Muscle layer of duodenum (tissue), 2 donors: ENCODE data around the gene EXOSC6.
"Not testable (repeated sequence)": the region's sequence is repeated elsewhere in the genome, so short reads cannot be mapped to it uniquely, and the experiment has no call there.

Source experiments
- H3K27ac ChIP-seq: one replicate; pipeline ENCODE4 v1.7.0; 2013; ENCODE audit warnings: mild to moderate bottlenecking, low read length
- H3K27me3 ChIP-seq: one replicate; pipeline ENCODE4 v1.7.0; 2013; ENCODE audit warnings: low read depth, mild to moderate bottlenecking, control low read depth, low read length
- H3K36me3 ChIP-seq, 2 donors: one replicate each; pipeline ENCODE4 v1.7.0; 2013; ENCODE audit warnings: low read length in 2 of 2, control low read depth in 1 of 2, mild to moderate bottlenecking in 1 of 2; ENCODE audit not compliant: insufficient read depth in 2 of 2, control insufficient read depth in 1 of 2
- H3K4me1 ChIP-seq, 2 donors: one replicate each; pipeline ENCODE4 v1.7.0; 2013; ENCODE audit warnings: low read length in 2 of 2, mild to moderate bottlenecking in 2 of 2, control low read depth in 1 of 2, moderate library complexity in 1 of 2; ENCODE audit not compliant: insufficient read depth in 2 of 2, control insufficient read depth in 1 of 2
- H3K4me3 ChIP-seq, 2 donors: one replicate each; pipeline ENCODE4 v1.7.0; 2013; ENCODE audit warnings: low read length in 2 of 2, low read depth in 1 of 2, mild to moderate bottlenecking in 1 of 2
- H3K9me3 ChIP-seq, 2 donors: one replicate each; pipeline ENCODE4 v1.7.0; 2013; ENCODE audit warnings: low read length in 2 of 2, control low read depth in 1 of 2, mild to moderate bottlenecking in 1 of 2; ENCODE audit not compliant: control insufficient read depth in 1 of 2
- donor health status: healthy.

EXOSC6 gene

DNA sequence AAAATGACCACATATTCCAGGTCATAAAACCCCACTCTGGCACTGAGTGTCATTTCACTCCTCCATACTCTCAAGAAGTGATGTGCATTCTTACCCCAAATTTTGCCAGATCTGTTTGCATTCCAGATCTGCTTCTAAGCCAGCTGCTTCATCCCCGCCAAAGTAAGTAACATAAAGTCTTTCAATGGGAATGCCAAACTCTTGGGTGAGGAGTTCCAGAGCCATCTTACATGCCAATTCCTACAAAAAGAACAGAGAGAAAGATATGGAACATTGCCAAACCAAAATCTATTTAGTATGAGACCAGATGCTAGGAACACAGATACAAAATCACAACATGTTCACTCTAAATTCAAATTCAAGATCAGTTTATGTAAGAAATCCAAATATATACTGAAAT, 24.7 kb upstream of the EXOSC6 start:
- no peaks in the 10 kb centered on the region for H3K4me1 ChIP-seq
- no peaks in the 10 kb centered on the region for H3K27me3 ChIP-seq
- H3K4me3 ChIP-seq = no peak overlapping the region
- no peaks in the 10 kb centered on the region for H3K9me3 ChIP-seq
- H3K27ac ChIP-seq = no peak overlapping the region
- H3K36me3 ChIP-seq = peaks cover 39 to 58% of the 10 kb centered on the region in 2 donors

DNA sequence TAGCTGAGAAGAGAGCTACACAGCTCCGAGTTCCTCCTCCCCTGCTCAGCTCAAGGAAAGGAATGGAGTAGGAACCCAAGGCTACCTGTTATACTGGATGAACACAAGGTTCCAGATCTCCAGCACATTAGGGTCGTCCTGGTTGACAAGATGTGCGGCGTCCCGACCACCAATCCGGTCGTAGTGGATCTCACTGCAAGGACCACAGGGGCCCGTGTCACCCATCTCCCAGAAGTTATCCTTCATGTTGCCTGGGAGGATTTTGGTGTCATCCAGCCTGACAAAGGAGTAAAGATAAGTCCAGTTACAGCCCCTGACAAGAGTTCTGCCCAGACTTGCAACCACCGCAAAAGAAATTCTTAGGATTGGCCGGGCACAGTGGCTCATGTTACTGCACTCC, 20.0 kb upstream of the EXOSC6 start:
- H3K36me3 ChIP-seq = peaks cover 43 to 63% of the 10 kb centered on the region in 2 donors
- H3K27me3 ChIP-seq = no peaks in the 10 kb centered on the region
- H3K9me3 ChIP-seq = no peaks in the 10 kb centered on the region
- no peaks in the 10 kb centered on the region for H3K4me1 ChIP-seq
- no peak overlapping the region for H3K27ac ChIP-seq
- H3K4me3 ChIP-seq = no peak overlapping the region

DNA sequence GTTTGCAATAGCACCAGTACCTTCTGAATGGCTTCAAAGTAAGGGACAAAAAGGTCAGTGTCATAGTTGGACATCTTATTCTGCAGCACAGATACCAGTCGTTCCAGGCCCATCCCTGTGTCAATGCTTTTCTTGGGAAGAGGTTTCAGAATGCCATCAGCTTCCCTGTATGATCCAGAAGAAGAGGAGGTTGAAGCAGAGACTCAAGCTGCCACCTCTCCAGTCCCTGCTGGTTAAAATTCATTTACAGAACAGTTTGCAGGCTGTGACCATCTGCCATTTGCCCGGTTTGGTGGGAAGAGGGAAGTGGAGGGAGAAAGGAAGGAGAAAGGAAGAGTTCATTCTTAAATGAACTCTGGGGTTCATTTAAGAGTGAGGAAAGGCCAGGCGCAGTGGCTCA, 18.4 kb upstream of the EXOSC6 start:
- Histone ChIP-seq H3K27me3 (no peaks in the 10 kb centered on the region), H3K9me3 (no peaks in the 10 kb centered on the region), H3K4me1 (no peaks in the 10 kb centered on the region), H3K36me3 (peaks cover 42 to 66% of the 10 kb centered on the region in 2 donors), H3K27ac (no peak overlapping the region), H3K4me3 (no peak overlapping the region)

DNA sequence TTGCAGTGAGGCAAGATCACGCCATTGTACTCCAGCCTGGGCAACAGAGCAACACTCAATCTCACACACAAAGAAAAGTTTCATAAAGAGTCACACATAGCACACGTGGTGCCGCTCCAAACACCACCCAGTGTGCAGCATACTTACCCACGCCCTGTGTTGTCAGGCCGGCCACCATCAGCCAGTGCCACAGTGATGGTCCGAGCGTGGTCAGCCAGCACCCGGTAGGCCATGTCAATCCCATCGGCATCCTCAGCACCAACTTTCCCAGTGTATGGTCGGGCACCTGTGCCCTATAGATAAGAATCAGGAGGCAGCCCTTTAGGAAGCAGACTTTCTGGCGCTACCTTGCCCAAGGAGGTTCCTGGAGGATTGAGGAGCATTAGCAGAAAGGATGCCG, 17.7 kb upstream of the EXOSC6 start:
- Histone ChIP-seq H3K9me3 (no peaks in the 10 kb centered on the region), H3K36me3 (peaks cover 49 to 73% of the 10 kb centered on the region in 2 donors), H3K27ac (no peak overlapping the region), H3K27me3 (no peaks in the 10 kb centered on the region), H3K4me1 (no peaks in the 10 kb centered on the region), H3K4me3 (no peak overlapping the region)

DNA sequence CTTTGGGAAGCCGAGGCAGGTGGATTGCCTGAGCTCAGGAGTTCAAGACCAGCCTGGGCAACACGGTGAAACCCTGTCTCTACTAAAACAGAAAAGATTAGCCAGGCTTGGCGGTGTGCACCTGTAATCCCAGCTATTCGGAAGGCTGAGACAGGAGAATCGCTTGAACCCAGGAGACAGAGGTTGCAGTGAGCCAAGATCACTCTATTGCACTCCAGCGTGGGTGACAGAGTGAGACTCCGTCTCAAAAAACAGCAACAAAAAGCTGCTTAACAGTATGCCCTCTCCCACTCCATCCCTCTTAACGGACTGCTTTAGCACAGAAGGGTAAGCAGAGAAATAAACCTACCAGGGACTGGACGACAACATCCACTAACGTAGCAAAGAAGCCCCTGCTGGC, 16.2 kb upstream of the EXOSC6 start:
- H3K4me3 ChIP-seq, H3K4me1 ChIP-seq, H3K27me3 ChIP-seq, H3K9me3 ChIP-seq, H3K27ac ChIP-seq: not testable (repeated sequence)
- peaks cover 51 to 83% of the 10 kb centered on the region in 2 donors for H3K36me3 ChIP-seq

DNA sequence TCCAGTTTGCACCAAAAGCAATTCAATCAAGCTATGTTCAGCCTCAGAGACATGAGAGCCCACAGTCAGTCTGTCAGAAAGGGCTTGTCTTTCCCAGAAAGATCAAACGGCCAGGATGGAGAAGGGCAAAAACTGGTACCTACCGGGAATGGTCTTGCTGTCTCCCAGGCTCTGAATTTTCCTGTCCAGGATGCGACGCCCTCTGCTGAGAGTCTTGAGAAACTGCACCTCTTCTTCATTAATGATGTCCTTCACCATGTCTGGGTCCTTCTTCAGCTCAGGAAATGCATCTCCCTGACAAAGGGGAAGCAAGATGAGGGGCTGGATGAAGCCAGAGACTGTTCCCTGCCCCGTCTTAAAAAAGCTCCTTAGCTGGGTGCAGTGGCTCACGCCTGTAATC, 15.8 kb upstream of the EXOSC6 start:
- Histone ChIP-seq H3K4me1 (no peaks in the 10 kb centered on the region), H3K27me3 (no peaks in the 10 kb centered on the region), H3K9me3 (no peaks in the 10 kb centered on the region), H3K4me3 (no peak overlapping the region), H3K36me3 (peaks cover 52 to 86% of the 10 kb centered on the region in 2 donors), H3K27ac (no peak overlapping the region)

DNA sequence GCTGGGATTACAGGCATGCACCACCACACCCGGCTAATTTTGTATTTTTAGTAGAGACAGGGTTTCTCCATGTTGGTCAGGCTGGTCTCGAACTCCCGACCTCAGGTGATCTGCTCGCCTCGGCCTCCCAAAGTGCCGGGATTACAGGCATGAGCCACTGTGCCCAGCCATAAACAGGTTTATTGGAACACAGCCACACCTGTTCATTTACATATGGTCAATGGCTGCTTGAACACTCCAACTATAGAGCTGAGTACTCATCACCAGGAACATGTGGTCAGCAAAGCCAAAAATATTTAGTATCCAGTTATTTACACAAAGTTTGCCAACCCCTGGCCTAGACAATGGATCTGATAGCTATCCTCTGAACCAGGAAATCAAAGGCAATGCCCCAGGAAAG, 8.2 kb upstream of the EXOSC6 start:
- not testable (repeated sequence) for H3K4me3 ChIP-seq, H3K27me3 ChIP-seq, H3K9me3 ChIP-seq, H3K27ac ChIP-seq, H3K4me1 ChIP-seq
- peaks cover 51 to 88% of the 10 kb centered on the region in 2 donors for H3K36me3 ChIP-seq

DNA sequence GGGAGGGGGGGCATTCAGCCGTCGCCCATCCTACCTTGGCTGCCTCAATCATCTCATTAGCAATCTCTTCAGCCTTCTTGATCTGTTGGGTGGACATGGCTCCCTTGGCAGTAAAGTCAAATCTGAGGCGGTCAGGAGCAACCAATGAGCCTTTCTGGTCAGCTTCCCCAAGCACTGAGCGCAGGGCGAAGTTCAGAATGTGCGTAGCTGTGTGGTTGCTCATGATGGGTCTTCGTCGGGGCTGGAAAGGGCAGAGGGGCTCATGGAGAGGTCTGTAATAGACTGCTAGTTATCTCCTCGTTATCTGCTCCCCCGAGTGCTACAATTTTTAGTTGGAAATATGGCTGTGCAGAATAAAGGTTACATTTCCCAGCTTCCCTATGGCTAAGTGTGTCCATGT, 7.2 kb upstream of the EXOSC6 start:
- no peak overlapping the region for H3K27ac ChIP-seq
- H3K36me3 ChIP-seq = peaks cover 52 to 89% of the 10 kb centered on the region in 2 donors
- no peak overlapping the region for H3K4me3 ChIP-seq
- no peaks in the 10 kb centered on the region for H3K4me1 ChIP-seq
- H3K9me3 ChIP-seq = no peaks in the 10 kb centered on the region
- no peaks in the 10 kb centered on the region for H3K27me3 ChIP-seq

DNA sequence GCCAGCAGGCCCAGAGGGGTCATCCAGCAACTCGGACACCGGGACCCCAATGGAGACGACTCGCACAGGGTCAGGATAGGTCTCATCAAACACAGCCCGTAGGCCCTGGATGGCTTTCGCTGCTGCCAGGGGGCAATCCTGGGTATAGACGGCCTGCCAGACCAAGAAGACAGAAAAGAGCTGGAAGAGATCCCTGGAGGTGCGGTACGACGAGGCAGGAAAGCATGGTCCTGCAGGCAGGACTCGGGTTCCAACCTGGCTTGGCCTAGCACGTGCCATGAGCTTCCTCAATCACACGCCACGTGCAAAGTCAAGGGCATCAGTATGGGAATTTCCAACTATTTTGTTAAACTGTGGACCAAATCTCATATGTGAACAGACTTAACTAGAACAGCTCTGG, 6.3 kb upstream of the EXOSC6 start:
- Histone ChIP-seq H3K36me3 (peaks cover 59 to 91% of the 10 kb centered on the region in 2 donors), H3K9me3 (no peaks in the 10 kb centered on the region), H3K27me3 (no peaks in the 10 kb centered on the region), H3K4me1 (no peaks in the 10 kb centered on the region), H3K4me3 (no peak overlapping the region), H3K27ac (no peak overlapping the region)

DNA sequence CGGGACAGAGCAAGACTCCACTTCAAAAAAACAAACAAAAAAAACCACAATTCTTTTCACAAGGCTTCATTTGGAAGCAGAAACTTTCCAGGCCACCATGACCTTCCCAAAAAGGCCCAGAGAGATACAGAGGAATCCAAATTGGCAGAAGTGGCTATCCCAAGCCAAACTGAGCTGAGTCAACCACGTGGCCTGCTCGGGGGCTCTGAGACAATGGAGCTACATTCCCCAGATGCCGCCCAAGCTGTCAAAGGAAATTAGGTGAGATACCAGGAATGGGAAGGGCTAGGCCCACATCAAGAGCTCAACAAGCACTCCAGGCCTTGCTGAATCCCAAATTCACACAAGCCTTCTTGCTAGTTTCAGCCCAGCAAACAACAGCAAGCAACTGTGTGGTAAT, 5.7 kb upstream of the EXOSC6 start:
- H3K36me3 ChIP-seq = peaks cover 62 to 92% of the 10 kb centered on the region in 2 donors
- H3K27ac ChIP-seq = no peak overlapping the region
- no peaks in the 10 kb centered on the region for H3K4me1 ChIP-seq
- no peaks in the 10 kb centered on the region for H3K9me3 ChIP-seq
- no peaks in the 10 kb centered on the region for H3K27me3 ChIP-seq
- H3K4me3 ChIP-seq = no peak overlapping the region

DNA sequence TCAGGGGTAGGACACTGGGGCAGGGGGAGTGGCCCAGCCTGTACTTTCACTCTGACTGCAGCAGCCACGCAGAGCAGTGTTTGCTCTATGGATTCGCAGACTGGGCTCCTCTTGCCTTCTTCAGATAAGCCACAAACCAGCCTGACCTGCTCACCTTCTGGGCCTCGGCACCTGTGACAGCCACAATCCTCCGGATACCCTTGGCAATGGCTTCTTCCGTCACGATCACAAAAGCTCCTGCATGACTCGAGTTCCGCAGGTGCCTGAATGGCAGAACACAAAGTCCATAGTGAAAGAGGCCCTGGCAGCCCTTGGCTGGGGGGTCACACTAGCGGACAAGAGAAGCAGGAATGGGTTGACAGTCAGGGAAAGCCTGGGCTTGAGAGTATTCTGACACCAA, 3.8 kb upstream of the EXOSC6 start:
- Histone ChIP-seq H3K9me3 (no peaks in the 10 kb centered on the region), H3K4me3 (no peak overlapping the region), H3K27me3 (no peaks in the 10 kb centered on the region), H3K36me3 (peaks cover 57 to 78% of the 10 kb centered on the region in 2 donors), H3K4me1 (peaks cover 0 to 9% of the 10 kb centered on the region in 2 donors), H3K27ac (no peak overlapping the region)

DNA sequence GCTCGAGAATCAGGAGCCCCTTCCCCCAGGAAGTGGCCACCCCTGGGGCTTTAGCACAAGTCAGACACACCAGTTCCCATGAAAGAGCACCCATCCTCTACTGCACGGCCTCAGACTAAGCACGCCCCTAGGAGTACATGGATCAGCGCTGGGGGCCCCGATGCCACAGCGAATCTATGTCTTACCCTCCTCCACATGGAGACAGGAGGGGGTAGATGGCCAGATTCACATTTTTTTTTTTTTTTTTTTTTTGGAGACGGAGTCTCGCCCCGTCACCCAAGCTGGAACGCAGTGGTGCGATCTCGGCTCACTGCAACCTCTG, 3.2 kb upstream of the EXOSC6 start:
- Histone ChIP-seq H3K36me3 (peaks cover 52 to 72% of the 10 kb centered on the region in 2 donors), H3K9me3 (no peaks in the 10 kb centered on the region), H3K27me3 (no peaks in the 10 kb centered on the region), H3K4me1 (peaks cover 0 to 15% of the 10 kb centered on the region in 2 donors), H3K4me3 (no peak overlapping the region), H3K27ac (no peak overlapping the region)
